ENCODE measurements around the gene COG1.

- TF ChIP-seq POLR2A (IDR thresholded peaks at IDR 0.05) (no peak), CTCF (IDR thresholded peaks at IDR 0.05) (no peak)
Measured at GRCh38 chr17:73226556-73227172, 33.8 kb downstream of the COG1 start.
